ENCODE data around the gene NIPSNAP2.

GRCh38 chr7:55965805-55966421, 1.5 kb downstream of the NIPSNAP2 start:
- TF ChIP-seq EP300 (IDR thresholded peaks at IDR 0.05) (no peak), CTCF (IDR thresholded peaks at IDR 0.05) (no peak), POLR2AphosphoS5 (IDR thresholded peaks at IDR 0.05) (no peak), POLR2A (IDR thresholded peaks at IDR 0.05) (no peak)

Data from gastroesophageal sphincter (tissue), 3 donors.